IPS DF 19.7 (cell line): ENCODE data around the gene CCT3.
A peak's percentile ranks its signal among the peaks of the same experiment; 100 is the strongest.
"Not testable (repeated sequence)": the region's sequence is repeated elsewhere in the genome, so short reads cannot be mapped to it uniquely, and the experiment has no call there.

Source experiments
- DNase-seq: peaks from one replicate; pipeline ENCODE4 v3.0.0-alpha.2; 2013; ENCODE audit warnings: low read depth, low spot score

CCT3 gene

GRCh38 chr1:156368889-156369684, 31.0 kb upstream of the CCT3 start, which contains the start of gene RHBG:
TSS of gene RHBG (plus strand) at chr1:156369211. CDS start at chr1:156369250, 39 bp downstream.
- DNase-seq: no peak

DNA sequence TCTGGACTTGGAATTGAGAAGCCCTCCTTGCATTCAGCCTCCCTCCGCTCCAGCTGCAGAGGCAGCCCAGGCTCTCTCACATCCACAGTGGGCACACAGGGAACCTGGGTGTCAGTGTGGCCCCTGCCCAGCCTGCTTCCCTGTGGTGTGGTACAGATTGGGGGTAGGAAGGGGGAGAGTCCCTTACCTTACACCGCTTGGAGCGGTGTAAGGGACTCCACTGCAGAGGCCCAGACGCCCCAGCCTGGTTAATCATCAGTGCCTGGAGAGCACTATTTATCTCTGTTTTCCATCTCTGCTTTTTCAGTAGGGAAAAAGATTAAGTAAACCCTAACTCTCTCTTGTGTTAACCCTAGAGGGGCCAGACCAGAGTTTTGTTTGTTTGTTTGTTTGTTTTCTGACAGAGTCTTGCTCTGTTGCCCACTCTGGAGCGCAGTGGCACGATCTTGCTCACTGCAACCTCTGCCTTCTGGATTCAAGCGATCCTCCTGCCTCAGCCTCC, 30.1 kb upstream of the CCT3 start:
- no peak for DNase-seq

DNA sequence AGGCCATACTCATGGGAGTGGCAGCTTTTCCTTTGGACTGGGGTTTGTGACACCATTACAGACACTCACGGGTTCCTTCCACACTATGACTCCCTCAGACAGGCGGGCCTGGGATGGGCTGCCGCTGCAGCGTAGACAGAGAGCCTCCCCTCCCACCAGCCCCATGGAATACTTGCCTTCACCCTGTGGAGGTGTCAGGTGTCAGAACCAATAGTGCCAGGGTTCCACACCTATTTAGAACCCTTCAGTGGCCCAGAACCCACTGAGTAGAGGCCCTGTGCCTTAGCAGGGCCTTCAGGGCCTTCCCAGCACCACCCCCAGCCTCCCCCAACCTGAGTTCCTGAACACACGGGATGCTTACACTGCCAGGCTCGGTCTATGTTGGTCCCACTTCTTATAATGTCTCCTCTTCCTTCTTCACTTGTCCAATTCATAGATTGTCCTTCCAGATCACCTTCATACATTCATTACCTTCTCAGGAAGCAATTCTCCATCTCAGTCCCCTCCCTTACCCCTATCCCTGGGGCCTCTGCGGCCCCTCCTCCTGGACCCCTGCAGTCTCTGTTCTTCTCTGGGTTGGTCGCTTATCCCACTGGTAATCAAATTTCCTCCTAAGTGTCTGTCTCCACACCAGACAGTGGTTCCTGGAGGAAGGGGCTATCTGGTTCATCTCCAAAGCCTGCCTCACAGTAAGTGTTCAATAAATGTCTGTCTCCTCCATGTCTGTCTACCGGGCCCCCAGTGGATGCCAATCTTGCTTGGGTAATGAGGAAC, 29.5 kb upstream of the CCT3 start:
- DNase-seq: no peak

DNA sequence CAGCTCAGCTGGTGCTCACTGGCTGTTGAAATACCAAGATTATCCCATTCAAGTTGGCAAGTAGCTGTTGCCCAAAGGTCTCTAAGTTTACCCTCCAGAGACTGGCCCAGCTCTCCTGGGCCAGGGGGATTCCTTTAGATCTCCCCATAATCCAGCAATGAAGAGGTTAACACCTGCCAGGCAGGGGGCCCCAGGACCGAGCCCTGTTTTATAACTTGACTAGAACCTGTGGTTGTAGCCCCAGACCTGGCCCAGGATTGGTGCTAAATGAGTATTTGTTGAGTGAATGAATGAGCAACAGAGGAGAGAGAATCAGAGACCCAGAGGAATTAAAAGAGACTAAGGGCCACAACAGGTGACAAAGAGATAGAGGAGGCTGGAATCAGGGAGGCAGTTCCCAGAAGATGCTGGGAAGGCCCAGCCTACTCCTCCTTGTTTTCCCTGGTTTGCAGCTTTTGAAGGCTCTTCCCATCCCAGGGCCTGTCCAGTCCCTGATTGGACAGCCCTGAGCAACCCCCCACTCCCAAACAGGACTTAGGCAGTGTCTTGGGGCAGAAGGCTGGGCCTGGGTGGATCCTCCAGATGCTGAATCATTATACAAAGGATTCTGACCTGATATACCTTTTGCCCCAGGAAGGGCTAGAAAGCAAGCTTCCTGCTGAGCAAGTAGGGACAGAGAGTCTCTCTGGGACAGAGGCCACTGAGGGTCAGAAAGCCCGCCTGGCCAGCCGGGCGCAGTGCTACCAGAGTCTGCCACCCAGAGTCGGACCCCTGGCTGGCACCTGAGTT, 28.5 kb upstream of the CCT3 start:
- DNase-seq: no peak

DNA sequence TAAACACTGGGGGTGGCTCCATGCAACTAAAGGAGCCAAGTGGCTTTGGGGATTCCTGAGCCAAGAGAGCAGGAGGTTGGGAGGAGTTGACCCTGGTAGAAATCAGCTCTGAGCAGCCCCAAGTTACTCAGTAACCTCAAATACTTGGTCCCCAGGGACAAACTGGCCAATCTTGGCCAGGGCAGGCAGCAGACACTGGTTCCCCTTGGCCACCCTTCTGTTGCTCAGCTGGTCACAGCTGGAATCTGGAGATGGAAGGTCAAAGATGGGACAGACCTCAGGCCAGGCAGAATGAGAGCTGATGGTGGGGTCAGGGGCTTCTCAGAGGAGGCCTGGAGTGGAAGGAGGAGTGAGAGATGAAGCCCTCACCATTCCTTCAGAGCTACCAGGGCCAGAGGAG, 27.7 kb upstream of the CCT3 start:
- no peak for DNase-seq

DNA sequence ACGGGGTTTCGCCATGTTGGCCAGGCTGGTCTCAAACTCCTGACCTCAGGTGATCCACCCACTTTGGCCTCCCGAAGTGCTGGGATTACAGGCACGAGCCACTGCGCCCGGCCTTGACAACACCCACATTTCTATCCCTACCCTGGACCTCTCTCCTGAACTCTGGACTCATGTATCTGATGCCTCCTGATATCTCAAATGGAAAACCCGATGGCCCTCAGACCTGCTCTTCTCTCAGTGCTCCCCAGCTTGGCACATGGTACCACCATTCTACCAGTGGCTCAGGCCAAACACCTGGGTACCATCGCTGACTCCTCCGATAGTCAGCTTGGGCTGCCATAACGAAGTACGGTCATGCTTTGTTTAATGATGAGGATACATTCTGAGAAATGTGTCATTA, 22.4 kb upstream of the CCT3 start:
- no peak for DNase-seq

DNA sequence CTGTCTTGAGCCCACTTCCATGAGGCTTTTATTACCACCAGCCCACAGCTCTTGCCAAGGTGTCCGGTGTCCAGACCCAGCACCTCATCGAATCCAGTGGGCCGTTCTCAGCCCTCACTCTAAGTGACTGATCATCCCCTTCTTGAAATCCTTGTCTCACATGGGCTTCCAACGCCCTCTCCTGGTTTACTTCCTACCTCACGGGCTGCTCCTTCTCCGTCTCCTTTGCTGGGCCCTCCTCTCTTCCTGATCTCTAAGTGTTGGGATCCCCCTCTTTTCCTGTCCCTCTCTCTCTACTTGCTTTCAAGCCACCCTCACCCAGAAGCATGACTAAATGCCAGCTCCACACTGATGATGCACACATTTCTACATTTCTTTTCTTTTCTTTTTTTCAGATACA, 21.9 kb upstream of the CCT3 start:
- no peak for DNase-seq

DNA sequence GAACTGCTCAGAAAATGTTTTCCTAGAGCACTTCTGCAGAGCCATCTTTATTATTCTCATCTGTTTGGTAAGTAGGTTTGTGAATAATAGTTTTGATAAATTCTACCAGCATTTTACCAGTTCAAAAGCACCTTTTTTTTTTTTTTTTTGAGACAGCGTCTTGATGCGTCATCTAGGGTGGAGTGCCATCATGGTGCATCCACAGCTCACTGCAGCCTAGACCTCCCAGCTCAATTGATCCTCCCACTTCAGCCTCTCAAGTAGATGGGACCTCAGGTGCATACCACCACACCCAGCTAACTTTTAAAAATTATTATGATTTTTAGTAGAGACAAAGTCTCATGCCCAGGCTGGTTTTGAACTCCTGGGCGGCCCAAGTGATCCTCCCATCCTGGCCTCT, 21.2 kb upstream of the CCT3 start:
- no peak for DNase-seq

GRCh38 chr1:156358641-156359040, 20.5 kb upstream of the CCT3 start:
- DNase-seq: no peak

DNA sequence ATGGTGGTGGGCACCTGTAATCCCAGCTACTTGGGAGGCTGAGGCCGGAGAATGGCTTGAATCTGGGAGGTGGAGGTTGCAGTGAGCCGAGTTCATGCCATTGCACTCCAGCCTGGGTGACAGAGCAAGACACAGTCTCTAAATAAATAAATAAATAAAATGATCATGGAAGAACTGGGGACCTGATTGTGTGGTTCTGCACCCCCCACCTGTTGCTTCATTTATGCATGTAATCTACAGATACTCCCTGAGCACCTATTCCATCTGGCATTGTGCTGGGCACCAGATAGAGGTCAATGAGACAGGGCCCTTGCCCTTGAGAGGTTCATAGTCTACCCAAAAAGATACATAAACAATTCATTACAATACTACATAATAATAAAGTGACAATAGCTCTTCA, 19.9 kb upstream of the CCT3 start:
- DNase-seq: no peak

GRCh38 chr1:156356875-156357534, 18.9 kb upstream of the CCT3 start:
- peak; percentile 84 for DNase-seq

DNA sequence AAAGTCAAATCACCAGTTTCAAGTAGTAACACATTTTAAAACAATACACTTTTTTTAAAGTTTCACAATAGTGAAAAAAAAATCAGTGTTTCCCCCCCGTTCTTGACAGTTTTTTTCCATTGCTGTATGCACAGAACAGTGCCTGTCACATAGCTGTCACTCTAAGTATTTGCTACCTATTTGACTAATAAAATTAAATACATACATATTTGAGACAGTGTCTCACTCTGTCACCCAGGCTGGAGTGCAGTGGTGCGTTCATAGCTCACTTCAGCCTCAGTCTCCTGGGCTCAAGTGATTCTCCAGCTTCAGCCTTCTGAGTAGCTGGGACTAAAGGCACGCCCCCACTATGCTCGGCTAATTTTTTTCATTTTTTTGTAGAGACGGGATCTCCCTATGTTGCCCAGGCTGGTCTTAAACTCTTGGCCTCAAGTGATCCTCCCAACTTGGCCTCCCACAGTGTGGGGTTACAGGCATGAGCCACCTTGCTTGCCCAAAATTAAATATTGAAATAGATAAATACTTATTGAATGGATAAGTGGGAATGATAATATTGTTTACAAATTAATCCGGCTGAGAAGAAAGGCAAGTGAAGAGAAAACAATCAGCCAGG, 18.3 kb upstream of the CCT3 start:
- no peak for DNase-seq

DNA sequence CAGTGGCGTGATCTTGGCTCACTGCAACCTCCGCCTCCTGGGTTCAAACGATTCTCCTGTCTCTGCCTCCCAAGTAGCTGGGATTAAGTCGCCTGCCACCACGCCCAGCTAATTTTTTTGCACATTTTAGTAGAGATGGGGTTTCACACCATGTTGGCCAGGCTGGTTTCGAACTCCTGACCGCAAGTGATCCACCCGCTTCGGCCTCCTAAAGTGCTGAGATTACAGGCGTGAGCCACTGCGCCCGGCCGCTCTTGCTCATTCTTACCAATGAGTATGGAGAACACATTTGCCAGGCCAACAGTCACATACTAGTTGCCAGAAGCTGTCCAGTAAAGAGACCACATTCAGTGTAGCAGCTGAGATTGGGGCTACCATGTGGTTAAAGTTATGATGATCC, 14.4 kb upstream of the CCT3 start:
- DNase-seq: not testable (repeated sequence)

- DNase-seq: no peak
Observed at GRCh38 chr1:156347331-156347730, 9.2 kb upstream of the CCT3 start.

GRCh38 chr1:156346636-156347035, 8.5 kb upstream of the CCT3 start:
- DNase-seq: no peak

GRCh38 chr1:156346035-156346434, 7.9 kb upstream of the CCT3 start:
- DNase-seq: not testable (repeated sequence)

DNA sequence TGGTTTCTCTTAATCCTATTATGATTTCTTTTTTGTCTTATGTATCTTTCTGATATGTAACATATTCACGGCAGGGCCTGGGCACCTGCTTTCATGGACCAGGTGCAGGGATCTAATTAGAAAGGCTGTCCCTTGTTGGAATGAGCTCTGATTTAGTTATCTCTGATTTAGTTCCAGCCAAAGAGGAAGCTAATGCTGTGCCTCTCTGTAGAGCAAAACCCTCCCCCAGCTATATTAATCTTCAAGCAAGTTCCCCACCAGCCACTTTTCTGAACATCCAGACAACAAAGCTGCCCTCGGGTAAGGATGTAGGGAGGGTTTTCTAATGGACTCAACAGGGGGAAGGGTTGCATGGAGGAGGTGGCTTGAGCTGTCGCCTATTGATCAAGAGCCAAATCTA, 6.3 kb upstream of the CCT3 start:
- DNase-seq: no peak

GRCh38 chr1:156342166-156342955, 4.3 kb upstream of the CCT3 start:
- no peak for DNase-seq

GRCh38 chr1:156337888-156338179, 258 bp downstream of the CCT3 start:
- no peak for DNase-seq
